Measurements from ENCODE around the gene FILIP1. TPM values are rescaled to one million over a fixed set of nuclear protein-coding genes. Genes with fewer than 3 reads are reported as not detected.

FILIP1 gene
- polyA plus RNA-seq, 1 of the 3 experiments (the other 2 are of a cell fraction) = 0.03 TPM

GRCh38 chr6:75307364-75308004 is 186.1 kb downstream of the FILIP1 start:
- H3K4me2 ChIP-seq = no peak overlapping the region
- DNase-seq = no peak
- no peaks in the 10 kb centered on the region for H3K9me3 ChIP-seq

More at GRCh38 chr6:75307364-75308004, 186.1 kb downstream of the FILIP1 start:
- Histone ChIP-seq H2AFZ (ENCODE audit: low read depth) (no peak overlapping the region), H3K27me3 (ENCODE audit: insufficient read depth) (no peaks in the 10 kb centered on the region), H3F3A (replicated peaks; ENCODE audit: insufficient read depth) (no peaks in the 10 kb centered on the region), H3K79me2 (ENCODE audit: insufficient read depth) (no peaks in the 10 kb centered on the region), H3K4me3 (ENCODE audit: low read depth in 2 of 2, low read length in 1 of 2) (no peak overlapping the region), H3K9ac (no peak overlapping the region), H3K27ac (ENCODE audit: low read depth in 2 of 2, low read length in 1 of 2) (no peak overlapping the region), H3K9me2 (no peaks in the 10 kb centered on the region), H3K4me1 (ENCODE audit: control insufficient read depth in 1 of 2, insufficient read depth in 2 of 2, low read depth in 1 of 2, low read length in 1 of 2) (no peaks in the 10 kb centered on the region), H4K20me1 (ENCODE audit: insufficient read depth) (no peaks in the 10 kb centered on the region), H3K36me3 (replicated peaks in 1 of 2; ENCODE audit: control insufficient read depth in 1 of 2, insufficient read depth in 2 of 2, low read length in 1 of 2) (no peaks in the 10 kb centered on the region)
- ChIA-PET CTCF (interaction anchor here (0.9 to 1.6 kb wide), 3 partner anchors 10 to 219 kb away, joined by 3 to 6 read pairs (median 5); no protein-coding TSS in a partner anchor), POLR2A (no interaction called here)
- no peak for TF ChIP-seq MEF2A (IDR thresholded peaks at IDR 0.05; ENCODE audit: borderline replicate concordance, low read depth)
- no peak for TF ChIP-seq JUND (IDR thresholded peaks at IDR 0.05)
- no peak for TF ChIP-seq CTCF (IDR thresholded peaks at IDR 0.05)
- TF ChIP-seq FOSL2 (IDR thresholded peaks at IDR 0.05; ENCODE audit: borderline replicate concordance, low read depth) = no peak
- no peak for TF ChIP-seq NFIC (IDR thresholded peaks at IDR 0.05; ENCODE audit: borderline replicate concordance)
- TF ChIP-seq FOXJ3 (CRISPR knock-in tag; IDR thresholded peaks at IDR 0.05) = no peak
- no peak for TF ChIP-seq GATA2 (CRISPR knock-in tag; IDR thresholded peaks at IDR 0.05)
- TF ChIP-seq, protein P1, sequence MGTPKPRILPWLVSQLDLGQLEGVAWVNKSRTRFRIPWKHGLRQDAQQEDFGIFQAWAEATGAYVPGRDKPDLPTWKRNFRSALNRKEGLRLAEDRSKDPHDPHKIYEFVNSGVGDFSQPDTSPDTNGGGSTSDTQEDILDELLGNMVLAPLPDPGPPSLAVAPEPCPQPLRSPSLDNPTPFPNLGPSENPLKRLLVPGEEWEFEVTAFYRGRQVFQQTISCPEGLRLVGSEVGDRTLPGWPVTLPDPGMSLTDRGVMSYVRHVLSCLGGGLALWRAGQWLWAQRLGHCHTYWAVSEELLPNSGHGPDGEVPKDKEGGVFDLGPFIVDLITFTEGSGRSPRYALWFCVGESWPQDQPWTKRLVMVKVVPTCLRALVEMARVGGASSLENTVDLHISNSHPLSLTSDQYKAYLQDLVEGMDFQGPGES (IDR thresholded peaks at IDR 0.05; ENCODE audit: low read depth, low read length) = no peak
- TF ChIP-seq CHD2 (IDR thresholded peaks at IDR 0.05; ENCODE audit: low read length, partially characterized antibody) = no peak
- no peak for TF ChIP-seq RFX5 (IDR thresholded peaks at IDR 0.05; ENCODE audit: low read length)
- TF ChIP-seq, protein P2, sequence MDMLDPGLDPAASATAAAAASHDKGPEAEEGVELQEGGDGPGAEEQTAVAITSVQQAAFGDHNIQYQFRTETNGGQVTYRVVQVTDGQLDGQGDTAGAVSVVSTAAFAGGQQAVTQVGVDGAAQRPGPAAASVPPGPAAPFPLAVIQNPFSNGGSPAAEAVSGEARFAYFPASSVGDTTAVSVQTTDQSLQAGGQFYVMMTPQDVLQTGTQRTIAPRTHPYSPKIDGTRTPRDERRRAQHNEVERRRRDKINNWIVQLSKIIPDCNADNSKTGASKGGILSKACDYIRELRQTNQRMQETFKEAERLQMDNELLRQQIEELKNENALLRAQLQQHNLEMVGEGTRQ (IDR thresholded peaks at IDR 0.05; ENCODE audit: borderline replicate concordance, low read depth, low read length) = no peak
- TF ChIP-seq NRF1 (IDR thresholded peaks at IDR 0.05; ENCODE audit: low read depth, low read length) = no peak
- no peak for TF ChIP-seq MXI1 (IDR thresholded peaks at IDR 0.05; ENCODE audit: low read depth, low read length)
- no peak for TF ChIP-seq MAX (IDR thresholded peaks at IDR 0.05; ENCODE audit: low read depth)
- TF ChIP-seq SMC3 (IDR thresholded peaks at IDR 0.05; ENCODE audit: low read depth, low read length) = no peak
- TF ChIP-seq TAF1 (IDR thresholded peaks at IDR 0.05; ENCODE audit: borderline replicate concordance, low read depth, low read length) = no peak
- 53% methylated on average over 2 of the region's 2 CpGs for WGBS (ENCODE audit: low lambda C conversion rate)
